GM12878 (cell line): Measurements from ENCODE around the gene KHK. TPM values are rescaled to one million over a fixed set of nuclear protein-coding genes. Genes with fewer than 3 reads are reported as not detected.

Source experiments
- CREM ChIP-seq: IDR thresholded peaks from 2 replicates; pipeline ENCODE4 v1.6.1; 2014; ENCODE audit warnings: antibody characterized with exemption, low read depth
- FOXK2 ChIP-seq: fragments of 450-650 bp; IDR thresholded peaks from 2 replicates; pipeline ENCODE4 v1.6.1; 2017; ENCODE audit warnings: mild to moderate bottlenecking, moderate library complexity
- GATAD2B ChIP-seq: fragments of 450-650 bp; conservative IDR thresholded peaks from 2 replicates; pipeline ENCODE4 v1.6.1; 2017; ENCODE audit warnings: low read depth, mild to moderate bottlenecking, moderate library complexity
- IKZF1 ChIP-seq: fragments of 450-650 bp; conservative IDR thresholded peaks from 2 replicates; pipeline ENCODE4 v1.6.1; 2017; ENCODE audit warnings: antibody characterized with exemption, mild to moderate bottlenecking
- IKZF2 ChIP-seq, 2 experiments: fragments of 450-650 bp; IDR thresholded peaks; 2 replicates each; pipeline ENCODE4 v1.6.1; 2017; ENCODE audit warnings: mild to moderate bottlenecking in 2 of 2, moderate library complexity in 2 of 2
- IRF3 ChIP-seq: fragments of 450-650 bp; IDR thresholded peaks from 2 replicates; pipeline ENCODE4 v1.6.1; 2014; ENCODE audit warnings: mild to moderate bottlenecking
- MEF2B ChIP-seq: fragments of 450-650 bp; IDR thresholded peaks from 2 replicates; pipeline ENCODE4 v1.6.1; 2018; ENCODE audit warnings: mild to moderate bottlenecking, moderate library complexity; ENCODE audit not compliant: partially characterized antibody, poor library complexity, severe bottlenecking
- MLLT1 ChIP-seq: fragments of 450-650 bp; IDR thresholded peaks from 2 replicates; pipeline ENCODE4 v1.6.1; 2016; ENCODE audit warnings: mild to moderate bottlenecking
- MXI1 ChIP-seq: fragments of 150-350 bp; IDR thresholded peaks from 2 replicates; pipeline ENCODE4 v1.6.1; 2011; ENCODE audit warnings: low read depth, mild to moderate bottlenecking, inconsistent platforms, low read length, improper control_type of control experiment
- MYC ChIP-seq: IDR thresholded peaks from 2 replicates; pipeline ENCODE4 v1.6.1; 2011; ENCODE audit warnings: mild to moderate bottlenecking, low read length, moderate library complexity, inconsistent platforms; ENCODE audit not compliant: insufficient read depth, insufficient replicate concordance, insufficient read length, severe bottlenecking
- NKRF ChIP-seq: fragments of 450-650 bp; conservative IDR thresholded peaks from 2 replicates; pipeline ENCODE4 v1.6.1; 2017; ENCODE audit warnings: mild to moderate bottlenecking, moderate library complexity
- NR2C1 ChIP-seq: fragments of 450-650 bp; IDR thresholded peaks from 2 replicates; pipeline ENCODE4 v1.6.1; 2017; ENCODE audit warnings: antibody characterized with exemption, mild to moderate bottlenecking, moderate library complexity
- PML ChIP-seq: IDR thresholded peaks from 2 replicates; pipeline ENCODE4 v1.6.1; 2012; ENCODE audit warnings: low read length, inconsistent platforms
- SMC3 ChIP-seq: IDR thresholded peaks from 2 replicates; pipeline ENCODE4 v1.6.1; 2011; ENCODE audit warnings: low read length, improper control_type of control experiment, borderline replicate concordance
- STAT3 ChIP-seq: IDR thresholded peaks from 2 replicates; pipeline ENCODE4 v1.6.1; 2011; ENCODE audit warnings: low read depth, low read length, improper control_type of control experiment
- ZNF217 ChIP-seq: fragments of 450-650 bp; IDR thresholded peaks from 2 replicates; pipeline ENCODE4 v1.6.1; 2017; ENCODE audit warnings: antibody characterized with exemption, mild to moderate bottlenecking
- ZNF24 ChIP-seq: fragments of 450-650 bp; IDR thresholded peaks from 2 replicates; pipeline ENCODE4 v1.6.1; 2017; ENCODE audit warnings: antibody characterized with exemption, mild to moderate bottlenecking
- ZNF384 ChIP-seq: IDR thresholded peaks from 2 replicates; pipeline ENCODE4 v1.6.1; 2012; ENCODE audit warnings: low read depth, mild to moderate bottlenecking, low read length, improper control_type of control experiment, borderline replicate concordance
- polyA plus RNA-seq, 11 experiments: library from polyadenylated mRNA; depleted of rRNA in 4 of 11; unstranded in 6 of 11; stranded (reverse) in 5 of 11; fragments of >200 nt; fragmentation: Nextera tagmentation in 4 of 11; fragmentation: Illumina TruSeq in 1 of 11; extraction: Ambion mirVana in 4 of 11; extraction: Trizol in 1 of 11; gene quantifications; 1 replicate in 1 of 11; 2 replicates in 10 of 11; pipeline versions ENCODE4 v1.2.1 to v1.2.3, GENCODE V29; 2011 to 2016; ENCODE audit warnings: inconsistent platforms in 2 of 11, missing spikeins in 2 of 11, low read depth in 1 of 11
- total RNA-seq, 4 experiments: library from RNA; depleted of rRNA in 3 of 4; stranded (reverse); fragments of >200 nt in 3 of 4; fragmentation: Illumina TruSeq in 1 of 4; extraction: Trizol in 1 of 4; gene quantifications; 2 replicates each; pipeline versions ENCODE4 v1.2.1 to v1.2.3, GENCODE V29; 2013 to 2021
- TF ChIP-seq, protein P1 (sequence below): IDR thresholded peaks from 2 replicates; pipeline ENCODE4 v1.6.1; 2011; ENCODE audit warnings: low read depth, mild to moderate bottlenecking, low read length, moderate library complexity, borderline replicate concordance; ENCODE audit errors: extremely low read depth

Gene KHK
- total and polyA plus RNA-seq, 10 of the 15 experiments (the other 5 are each of a cell fraction or from before 2014, with no cell fraction given) = 0.31 to 11.8 (median 3.9) TPM

DNA sequence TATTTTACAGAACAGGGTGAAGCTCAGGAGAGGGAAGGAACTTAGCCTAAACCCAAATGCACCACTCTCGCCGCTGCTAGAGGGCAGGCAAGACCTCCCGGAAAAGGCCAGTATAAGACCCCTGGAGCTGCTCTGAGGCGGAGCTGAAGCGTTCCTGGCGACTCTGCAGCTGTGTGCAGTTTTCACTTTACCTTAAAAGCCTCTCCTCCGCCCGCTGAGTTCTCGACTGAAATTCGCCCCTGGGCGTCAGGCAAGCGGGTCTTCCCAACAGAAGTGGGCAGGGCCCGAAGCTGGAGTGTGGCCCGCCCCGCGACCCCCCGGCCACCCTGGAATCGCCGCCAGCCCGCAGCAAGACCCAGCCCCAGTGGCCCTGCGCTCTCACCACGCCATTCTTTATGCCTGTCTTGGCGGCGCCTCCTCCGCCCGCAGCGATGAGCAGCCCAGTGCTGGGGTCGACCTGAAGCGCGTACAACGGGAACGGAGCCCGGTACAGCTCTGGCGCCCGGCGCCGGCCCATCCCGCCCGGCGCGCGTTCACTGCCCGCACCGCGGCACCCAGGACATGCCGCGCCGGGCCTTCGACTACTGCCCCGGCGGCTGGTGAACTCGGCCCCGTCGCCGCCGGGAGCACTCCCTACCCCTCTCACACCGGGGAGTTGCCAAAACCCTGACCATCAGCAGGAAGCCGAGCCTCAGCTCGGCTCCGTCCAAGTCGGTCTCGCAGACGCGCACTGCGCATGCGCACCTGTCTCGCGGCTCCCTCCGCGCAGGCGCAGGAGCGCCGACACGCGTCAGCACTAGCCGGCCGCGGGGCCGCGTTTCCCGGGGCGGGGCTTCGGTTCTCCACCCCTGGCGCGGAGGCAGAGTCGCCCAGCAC lies 47.6 kb downstream of the KHK start, which contains the start of gene PREB (continued):
- TF ChIP-seq MXI1 (peak; percentile 62; the same call in 1 of the 2 replicates), MLLT1 (no peak), STAT3 (no peak), FOXK2 (no peak), SMC3 (peak; percentile 22), MYC (no peak), GATAD2B (peak; percentile 46; the same call in 1 of the 2 replicates), IKZF2 (IDR thresholded peaks at IDR 0.05) (no peak), CREM (peak; percentile 65), MEF2B (peak; percentile 22), IKZF1 (peak; percentile 100), IRF3 (no peak), ZNF384 (no peak), NKRF (peak; percentile 71; the same call in 1 of the 2 replicates), ZNF217 (no peak), NR2C1 (no peak), ZNF24 (no peak), PML (no peak)
- TF ChIP-seq, protein P1, sequence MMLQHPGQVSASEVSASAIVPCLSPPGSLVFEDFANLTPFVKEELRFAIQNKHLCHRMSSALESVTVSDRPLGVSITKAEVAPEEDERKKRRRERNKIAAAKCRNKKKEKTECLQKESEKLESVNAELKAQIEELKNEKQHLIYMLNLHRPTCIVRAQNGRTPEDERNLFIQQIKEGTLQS = peak; percentile 73; the same call in 1 of the 2 replicates
